ENCODE data around the gene TEX44.
A peak's percentile ranks its signal among the peaks of the same experiment; 100 is the strongest.

TEX44 gene

DNA sequence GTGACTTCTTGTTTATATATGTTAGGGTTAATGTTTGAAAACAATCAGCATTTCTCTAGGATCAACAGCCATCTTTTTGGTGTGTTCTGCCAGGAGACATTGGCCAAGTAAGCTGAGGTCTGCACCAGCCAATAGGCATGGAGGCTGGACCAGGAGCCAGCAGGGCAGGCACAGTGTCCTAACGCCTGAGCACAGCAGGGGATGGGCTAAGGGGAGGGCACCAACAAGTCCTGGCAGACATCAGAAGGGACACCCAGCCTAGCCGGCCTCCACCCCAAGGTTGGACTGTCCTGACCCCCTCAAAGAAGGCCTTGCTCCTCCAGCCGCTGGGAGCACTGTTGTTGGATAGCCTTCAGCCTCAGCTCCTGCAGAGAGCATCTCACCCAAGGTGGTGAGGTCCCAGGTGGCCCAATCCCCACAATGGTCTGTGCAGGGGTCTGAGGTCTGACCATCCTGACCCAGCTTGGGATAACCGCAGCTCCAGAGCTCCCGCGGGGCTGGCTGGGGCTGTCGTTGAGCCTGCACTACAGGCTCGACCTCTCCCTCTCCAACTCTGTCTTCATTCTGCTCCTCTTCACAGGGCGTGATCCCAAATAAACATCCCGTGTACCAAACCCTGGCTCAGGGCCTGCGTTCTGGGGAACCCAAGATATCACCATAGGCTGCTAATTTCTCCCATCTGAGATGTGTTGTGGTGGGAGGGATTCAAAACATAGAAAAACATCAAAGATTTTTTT, 8.1 kb downstream of the TEX44 start:
- no peak for DNase-seq (ENCODE audit: low read depth in 1 of 2, low spot score in 1 of 2)
- TF ChIP-seq SPI1 (IDR thresholded peaks at IDR 0.05; ENCODE audit: borderline replicate concordance, low read depth) (no peak), REST (IDR thresholded peaks at IDR 0.05; ENCODE audit: insufficient replicate concordance, low read depth) (no peak), GABPA (IDR thresholded peaks at IDR 0.05; ENCODE audit: low read depth) (no peak), CTCF (IDR thresholded peaks at IDR 0.05; ENCODE audit: insufficient read depth, low read length) (no peak), POLR2AphosphoS5 (IDR thresholded peaks at IDR 0.05; ENCODE audit: low read depth) (no peak)
- Histone ChIP-seq H3K27me3 (ENCODE audit: insufficient read depth, poor library complexity, severe bottlenecking) (no peaks in the 10 kb centered on the region), H3K27ac (replicated peaks) (no peak overlapping the region), H3K4me3 (replicated peaks; ENCODE audit: insufficient read depth, low read length) (no peak overlapping the region)

GRCh38 chr2:231601356-231602229, 8.9 kb downstream of the TEX44 start:
- Histone ChIP-seq H3K27ac (replicated peaks) (no peak overlapping the region), H3K4me3 (replicated peaks; ENCODE audit: insufficient read depth, low read length) (no peak overlapping the region), H3K27me3 (ENCODE audit: insufficient read depth, poor library complexity, severe bottlenecking) (no peaks in the 10 kb centered on the region)
- TF ChIP-seq CTCF (IDR thresholded peaks at IDR 0.05; ENCODE audit: insufficient read depth, low read length), result peak; percentile 60
- no peak for TF ChIP-seq SPI1 (IDR thresholded peaks at IDR 0.05; ENCODE audit: borderline replicate concordance, low read depth)
- peak; percentile 65 to 81 for DNase-seq (ENCODE audit: low read depth in 1 of 2, low spot score in 1 of 2)

DNA sequence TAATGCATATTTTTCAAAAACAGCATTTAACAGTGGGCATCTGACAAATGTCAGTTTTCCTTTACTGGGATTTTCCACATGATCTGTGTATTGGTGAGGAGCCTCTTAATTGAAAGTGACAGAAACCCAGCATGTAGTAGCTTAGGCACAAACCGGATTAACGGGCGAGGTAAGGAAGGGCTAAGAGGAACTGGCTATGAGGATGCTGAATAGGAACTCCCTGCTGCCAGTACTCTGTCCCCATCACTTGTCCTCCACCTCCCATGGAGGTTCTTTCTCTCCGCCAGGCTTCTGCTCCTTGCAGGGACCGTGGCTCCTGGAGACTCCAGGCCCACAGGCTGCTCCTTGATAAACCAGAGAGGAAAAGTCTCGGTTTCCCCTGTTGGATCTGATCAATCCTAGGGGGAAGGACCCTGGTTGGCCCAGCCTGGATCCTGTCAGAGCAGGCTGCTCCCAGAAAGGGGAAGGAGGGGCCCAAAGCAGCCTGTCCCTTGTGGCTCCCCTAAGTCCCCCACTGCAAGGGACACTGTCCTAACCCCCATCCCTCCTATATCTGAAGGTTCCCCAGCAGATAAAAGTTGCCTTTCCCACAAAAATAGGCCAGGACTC, 10.3 kb downstream of the TEX44 start:
- no peak for DNase-seq (ENCODE audit: low read depth in 1 of 2, low spot score in 1 of 2)
- H3K4me3 ChIP-seq (replicated peaks; ENCODE audit: insufficient read depth, low read length), result no peak overlapping the region
- H3K27me3 ChIP-seq (ENCODE audit: insufficient read depth, poor library complexity, severe bottlenecking), result no peaks in the 10 kb centered on the region
- H3K27ac ChIP-seq (replicated peaks), result no peak overlapping the region
- TF ChIP-seq CTCF (IDR thresholded peaks at IDR 0.05; ENCODE audit: insufficient read depth, low read length) (no peak), POLR2AphosphoS5 (IDR thresholded peaks at IDR 0.05; ENCODE audit: low read depth) (no peak), REST (IDR thresholded peaks at IDR 0.05; ENCODE audit: insufficient replicate concordance, low read depth) (no peak), GABPA (IDR thresholded peaks at IDR 0.05; ENCODE audit: low read depth) (no peak), SPI1 (IDR thresholded peaks at IDR 0.05; ENCODE audit: borderline replicate concordance, low read depth) (no peak)

Measured in HL-60 (cell line).